Activated CD4-positive, alpha-beta T cell treated with anti-CD3 and anti-CD28 coated beads, Interleukin-2, Interleukin-6, amounts not matched to agents 100 ng/mL and 50 ng/mL, durations not matched to agents 16 hours and 8 hours (primary cell): Measurements from ENCODE around the gene SOSTDC1.

ENCODE experiments used
- DNase-seq: peaks from one replicate; pipeline ENCODE4 v3.0.0-alpha.2; 2020

SOSTDC1 gene

DNA sequence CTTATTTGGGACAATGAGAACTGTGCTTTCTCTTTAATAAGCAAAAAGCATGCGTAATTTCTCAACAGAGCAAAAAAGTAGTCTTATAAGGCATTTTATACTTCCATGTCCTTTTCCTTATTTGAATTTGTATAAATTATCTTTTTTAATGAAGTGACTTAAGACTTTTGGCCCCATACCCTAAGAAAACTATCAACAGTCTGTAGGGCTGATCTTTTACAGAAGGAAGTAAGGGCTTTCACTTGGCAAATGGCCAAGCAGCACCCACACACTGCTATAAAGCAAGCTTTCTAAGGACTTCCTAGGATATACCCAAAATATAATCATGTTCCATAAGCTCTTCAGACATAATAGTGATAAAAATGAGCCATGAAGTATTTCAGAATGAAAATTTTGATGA lies 47.6 kb downstream of the SOSTDC1 start:
- DNase-seq, result no peak

DNA sequence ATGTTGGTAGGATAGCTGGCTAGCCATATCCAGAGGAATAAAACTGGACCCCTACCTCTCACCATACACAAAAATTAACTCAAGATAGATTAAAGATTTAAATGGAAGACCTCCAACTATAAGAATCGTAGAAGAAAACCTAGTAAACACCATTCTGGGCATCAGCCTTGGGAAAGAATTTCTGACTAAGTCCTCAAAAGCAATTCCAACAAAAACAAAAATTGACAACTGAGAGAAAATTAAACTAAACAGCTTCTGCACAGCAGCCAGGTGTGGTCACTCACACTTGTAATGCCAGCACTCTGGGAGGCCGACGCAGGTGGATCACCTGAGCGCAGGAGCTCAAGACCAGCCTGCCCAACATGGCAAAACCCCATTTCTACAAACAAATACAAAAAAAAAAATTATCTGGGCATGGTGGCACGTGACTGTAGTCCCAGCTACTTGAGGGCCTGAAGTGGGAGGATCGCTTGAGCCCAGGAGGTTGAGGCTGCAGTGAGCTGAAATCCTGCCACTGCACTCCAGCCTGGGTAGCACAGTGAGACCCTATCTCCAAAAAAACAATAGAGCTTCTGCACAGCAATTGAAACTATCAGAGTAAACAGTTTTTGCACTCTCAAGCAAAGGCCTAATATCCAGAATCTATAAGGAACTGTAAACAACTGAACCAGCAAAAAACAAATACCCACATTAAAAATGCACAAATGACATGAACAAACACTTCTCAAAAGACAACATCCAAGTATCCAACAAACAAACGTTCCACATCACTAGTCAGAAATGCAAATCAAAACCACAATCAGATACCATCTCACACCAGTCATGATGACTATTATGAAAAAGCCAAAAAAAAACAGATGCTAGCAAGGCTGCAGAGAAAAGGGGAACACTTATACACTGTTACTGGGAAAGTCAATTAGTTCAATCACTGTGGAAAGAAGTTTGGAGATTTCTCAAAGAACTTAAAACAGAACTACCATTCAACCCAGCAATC lies 49.0 kb downstream of the SOSTDC1 start:
- no peak for DNase-seq

DNA sequence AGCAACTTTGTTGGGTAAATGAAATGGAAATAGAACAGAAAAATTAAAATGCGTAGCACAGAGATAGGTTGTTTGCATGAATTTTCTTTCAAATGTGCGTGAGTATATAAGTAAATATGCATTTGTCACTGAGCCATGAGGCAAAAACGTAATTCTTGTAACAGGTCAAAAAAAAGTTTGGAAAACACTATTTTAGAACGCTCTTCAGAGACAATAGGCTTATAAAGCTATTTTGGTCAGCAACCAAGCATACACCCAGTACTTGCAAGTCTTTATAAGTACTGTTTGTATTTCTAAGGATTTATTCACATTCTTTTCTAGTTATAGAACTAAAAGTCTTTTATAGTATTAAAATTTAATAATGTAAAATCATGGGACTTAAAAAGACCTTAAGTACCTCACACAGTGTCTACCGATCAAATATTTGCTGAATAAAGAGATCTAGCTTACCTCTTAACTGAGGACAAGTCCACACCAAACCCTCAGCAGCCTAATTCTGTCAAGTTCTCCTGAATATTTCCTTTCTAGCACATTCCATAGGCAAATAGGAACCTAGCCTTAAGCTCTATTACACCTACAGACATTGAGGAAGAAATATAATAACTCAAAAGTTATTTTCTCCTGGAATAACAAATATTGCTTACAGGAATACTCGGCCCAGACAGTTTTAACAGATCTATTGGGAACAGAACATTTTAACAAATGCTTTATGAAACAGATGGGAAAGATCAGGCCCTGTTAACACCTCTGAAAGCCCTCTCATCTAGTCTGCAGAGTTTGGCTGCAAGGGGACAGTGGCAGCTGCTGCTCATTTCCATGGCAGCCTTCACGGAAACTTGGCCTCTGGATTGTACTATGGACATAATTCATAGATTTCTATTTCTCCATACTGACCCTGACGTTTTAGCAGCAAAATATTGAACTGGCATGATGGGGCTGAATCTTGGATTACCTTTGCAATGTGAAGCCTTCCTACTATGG lies 53.0 kb downstream of the SOSTDC1 start:
- DNase-seq, result no peak
